ENCODE measurements around the gene SORCS2.
A peak's percentile ranks its signal among the peaks of the same experiment; 100 is the strongest.

Gene SORCS2

DNA sequence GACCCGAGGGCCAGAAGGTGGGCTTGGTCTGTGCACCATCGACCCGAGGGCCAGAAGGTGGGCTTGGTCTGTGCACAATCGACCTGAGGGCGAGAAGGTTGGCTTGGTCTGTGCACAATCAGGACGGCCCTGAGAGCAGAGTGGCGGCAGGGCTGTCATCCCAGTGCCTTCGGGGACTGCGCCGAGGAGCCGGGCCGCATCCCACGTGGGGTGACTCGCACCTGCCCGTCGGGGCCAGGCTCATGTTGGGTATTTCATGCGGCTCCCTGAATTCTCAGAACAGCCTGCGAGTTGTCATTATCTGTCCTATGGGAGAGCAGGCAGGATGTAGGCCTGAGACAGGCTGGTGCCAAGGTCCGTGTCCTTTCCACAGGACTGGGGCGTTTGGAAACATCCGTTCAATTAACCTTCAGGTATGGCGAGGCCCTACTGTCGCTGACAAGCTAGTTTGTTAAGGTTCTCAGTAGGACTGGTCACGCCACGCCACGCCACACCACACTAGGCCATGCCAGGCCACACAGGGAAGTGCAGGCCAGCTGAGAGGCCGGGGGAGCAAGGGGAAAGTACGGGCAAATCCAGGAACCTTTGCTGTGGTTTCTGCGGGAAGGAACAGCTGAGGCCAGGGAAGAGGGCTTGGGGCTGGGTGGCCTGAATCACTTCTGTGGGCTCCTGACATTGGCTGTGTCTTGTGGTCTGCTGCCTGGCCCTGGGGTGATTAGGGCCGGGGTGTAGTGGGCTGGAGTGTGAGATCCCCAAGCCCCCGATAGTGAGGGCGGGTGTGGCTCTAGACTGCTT, 564.4 kb downstream of the SORCS2 start:
- no peak for DNase-seq (ENCODE audit: low spot score)
- CTCF ChIA-PET = interaction anchor here (0.6 to 1.4 kb wide), 2 partner anchors 13 to 14 kb away, joined by 3 read pairs; no protein-coding TSS in a partner anchor
- POLR2A ChIA-PET (ENCODE audit: low non-redundant PET) = no interaction called here
- TF ChIP-seq, protein P1, sequence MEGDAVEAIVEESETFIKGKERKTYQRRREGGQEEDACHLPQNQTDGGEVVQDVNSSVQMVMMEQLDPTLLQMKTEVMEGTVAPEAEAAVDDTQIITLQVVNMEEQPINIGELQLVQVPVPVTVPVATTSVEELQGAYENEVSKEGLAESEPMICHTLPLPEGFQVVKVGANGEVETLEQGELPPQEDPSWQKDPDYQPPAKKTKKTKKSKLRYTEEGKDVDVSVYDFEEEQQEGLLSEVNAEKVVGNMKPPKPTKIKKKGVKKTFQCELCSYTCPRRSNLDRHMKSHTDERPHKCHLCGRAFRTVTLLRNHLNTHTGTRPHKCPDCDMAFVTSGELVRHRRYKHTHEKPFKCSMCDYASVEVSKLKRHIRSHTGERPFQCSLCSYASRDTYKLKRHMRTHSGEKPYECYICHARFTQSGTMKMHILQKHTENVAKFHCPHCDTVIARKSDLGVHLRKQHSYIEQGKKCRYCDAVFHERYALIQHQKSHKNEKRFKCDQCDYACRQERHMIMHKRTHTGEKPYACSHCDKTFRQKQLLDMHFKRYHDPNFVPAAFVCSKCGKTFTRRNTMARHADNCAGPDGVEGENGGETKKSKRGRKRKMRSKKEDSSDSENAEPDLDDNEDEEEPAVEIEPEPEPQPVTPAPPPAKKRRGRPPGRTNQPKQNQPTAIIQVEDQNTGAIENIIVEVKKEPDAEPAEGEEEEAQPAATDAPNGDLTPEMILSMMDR (conservative IDR thresholded peaks at IDR 0.05; ENCODE audit: low read depth) = no peak
- peak overlapping the region; percentile 31 for H3K27ac ChIP-seq

DNA sequence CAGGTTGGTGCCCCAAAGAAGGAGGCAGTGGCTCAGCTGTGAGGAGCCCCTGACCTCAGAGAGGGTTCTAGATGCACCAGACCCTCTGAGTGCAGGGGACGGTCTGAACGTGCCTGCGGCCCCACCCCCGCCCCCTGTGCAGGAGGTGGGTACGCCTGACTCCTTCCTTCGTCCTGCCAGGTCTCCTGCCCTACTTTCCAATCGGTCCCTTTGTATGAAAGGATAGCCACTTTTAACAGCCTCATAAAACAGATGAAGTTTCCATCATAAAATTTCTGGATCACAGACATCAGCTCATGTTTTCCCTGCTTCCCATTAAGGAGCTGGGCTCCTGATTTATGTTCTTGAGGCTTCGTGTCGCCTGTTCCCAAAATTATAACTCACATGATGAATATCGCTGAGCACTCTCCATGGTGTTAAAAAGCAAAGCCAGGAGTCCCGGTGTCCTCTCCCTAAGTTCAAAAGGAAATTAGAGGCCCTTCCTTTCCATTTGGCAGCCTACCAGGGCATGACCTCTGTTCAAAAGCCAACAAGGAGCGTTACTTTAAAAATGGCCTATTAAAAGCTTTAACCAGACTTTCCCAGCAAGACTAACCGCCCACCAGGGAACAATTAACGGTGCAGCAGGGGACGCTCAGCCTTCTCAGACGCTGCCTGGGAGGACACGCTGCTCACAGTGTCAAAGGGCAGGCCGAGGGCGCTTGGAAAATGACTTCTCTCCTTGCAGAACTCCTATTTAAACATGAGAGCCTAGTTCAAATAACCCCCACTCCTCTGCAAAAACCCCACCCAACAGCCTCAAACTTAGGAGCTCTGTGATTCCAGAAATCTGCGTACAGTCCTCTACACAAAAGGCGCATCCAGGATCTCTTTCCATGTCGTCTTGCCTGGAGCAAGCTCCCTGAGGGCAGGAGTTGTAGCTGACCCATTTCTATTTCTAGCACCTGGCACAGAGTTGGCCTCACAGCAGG, 565.4 kb downstream of the SORCS2 start:
- ChIA-PET CTCF (interaction anchor here (0.6 to 1.4 kb wide), 2 partner anchors 13 to 1708 kb away, joined by 3 read pairs; no protein-coding TSS in a partner anchor), POLR2A (ENCODE audit: low non-redundant PET) (no interaction called here)
- DNase-seq (ENCODE audit: low spot score) = no peak
- peak overlapping the region; percentile 31 for H3K27ac ChIP-seq
- TF ChIP-seq, protein P1 (conservative IDR thresholded peaks at IDR 0.05; ENCODE audit: low read depth) = no peak

DNA sequence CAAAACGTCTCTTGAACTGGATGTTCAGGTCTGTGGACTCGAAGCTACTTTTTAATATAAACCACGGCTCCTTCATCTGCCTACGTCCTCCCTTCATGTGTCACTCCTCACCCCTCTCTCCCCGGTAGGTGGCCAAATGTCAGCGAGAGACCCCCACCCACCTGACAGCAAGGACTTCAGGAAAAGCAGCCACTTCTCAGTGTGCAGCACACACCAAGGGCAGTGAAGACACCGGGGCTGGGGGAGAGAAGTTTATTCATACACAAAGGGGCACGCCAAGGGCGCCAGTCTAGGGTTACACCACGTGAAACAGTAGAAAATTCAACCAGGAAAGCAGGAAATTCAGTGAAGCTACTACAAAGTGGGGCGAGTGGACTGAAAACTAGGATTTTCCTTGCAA, 566.1 kb downstream of the SORCS2 start:
- no peak overlapping the region for H3K27ac ChIP-seq
- CTCF ChIA-PET = no interaction called here
- TF ChIP-seq, protein P1 (conservative IDR thresholded peaks at IDR 0.05; ENCODE audit: low read depth) = no peak
- POLR2A ChIA-PET (ENCODE audit: low non-redundant PET) = no interaction called here
- DNase-seq (ENCODE audit: low spot score) = no peak

DNA sequence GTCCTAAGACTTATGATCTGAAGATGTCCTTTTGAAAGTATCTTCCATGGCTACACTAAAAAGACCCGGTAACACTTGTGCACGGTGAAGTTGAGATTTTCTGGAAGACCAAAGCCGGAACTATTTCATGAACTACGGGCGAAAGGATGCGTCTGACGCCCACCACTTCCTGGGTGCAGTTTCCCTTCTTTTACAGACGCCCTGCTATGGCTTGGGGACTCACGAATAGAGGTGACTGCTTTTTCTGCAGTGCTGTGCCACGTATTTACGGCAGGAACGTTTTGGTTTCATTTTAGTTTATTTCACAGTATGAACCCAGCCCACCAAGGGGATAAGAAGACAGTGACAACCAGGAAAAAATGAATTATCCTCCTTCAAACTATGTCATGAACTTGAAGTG, 566.9 kb downstream of the SORCS2 start:
- no peak overlapping the region for H3K27ac ChIP-seq
- ChIA-PET CTCF (no interaction called here), POLR2A (ENCODE audit: low non-redundant PET) (no interaction called here)
- TF ChIP-seq, protein P1 (conservative IDR thresholded peaks at IDR 0.05; ENCODE audit: low read depth) = no peak
- DNase-seq (ENCODE audit: low spot score) = no peak

DNA sequence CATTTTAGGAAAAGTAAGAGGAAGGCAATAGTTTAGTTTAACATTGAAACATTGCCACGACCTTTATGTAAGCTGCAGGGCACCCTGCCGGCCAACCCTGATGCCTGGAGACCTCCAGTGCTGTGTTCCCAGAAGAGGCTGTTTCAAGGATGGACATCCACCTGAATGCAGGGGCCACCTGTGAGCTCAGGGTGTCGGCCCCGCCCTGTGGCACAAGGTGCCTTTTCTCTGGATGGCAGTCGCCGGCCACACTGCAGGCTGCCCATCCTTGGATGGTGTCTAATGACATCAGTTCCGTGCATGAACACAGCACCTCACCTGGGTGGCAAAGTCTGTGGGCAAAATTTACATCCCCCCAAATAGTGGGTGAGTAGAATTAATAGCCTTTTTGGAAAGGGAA, 567.3 kb downstream of the SORCS2 start:
- ChIA-PET POLR2A (ENCODE audit: low non-redundant PET) (no interaction called here), CTCF (no interaction called here)
- TF ChIP-seq, protein P1 (conservative IDR thresholded peaks at IDR 0.05; ENCODE audit: low read depth) = no peak
- peak overlapping the region; percentile 29; the same call in 1 of the 2 replicates for H3K27ac ChIP-seq
- no peak for DNase-seq (ENCODE audit: low spot score)

DNA sequence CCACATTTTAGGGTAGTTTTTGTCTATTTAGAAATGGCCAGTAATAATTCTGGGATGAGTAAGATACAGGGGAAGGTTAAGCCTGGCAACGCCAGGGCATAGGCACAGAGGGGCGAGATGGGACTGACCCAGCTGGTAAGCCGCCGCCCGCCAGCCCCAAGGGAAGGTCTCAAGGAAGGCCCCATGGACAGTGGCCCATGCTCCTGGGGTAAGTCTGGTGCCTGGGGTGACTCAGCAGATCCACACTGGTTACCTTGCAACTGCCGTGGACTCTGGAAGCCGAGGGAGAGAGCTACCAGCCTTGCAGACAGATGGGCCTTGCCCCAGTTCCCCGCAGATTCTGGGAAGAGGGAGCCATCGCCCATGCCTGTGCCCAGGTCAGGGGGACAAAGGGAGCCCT, 567.9 kb downstream of the SORCS2 start:
- ChIA-PET CTCF (no interaction called here), POLR2A (ENCODE audit: low non-redundant PET) (no interaction called here)
- no peak for DNase-seq (ENCODE audit: low spot score)
- peak overlapping the region; percentile 29 for H3K27ac ChIP-seq
- TF ChIP-seq, protein P1 (conservative IDR thresholded peaks at IDR 0.05; ENCODE audit: low read depth) = no peak

All from RWPE1 (cell line).